Measurements from ENCODE around the gene KLRK1.
"Not testable (repeated sequence)": the region's sequence is repeated elsewhere in the genome, so short reads cannot be mapped to it uniquely, and the experiment has no call there.

DNA sequence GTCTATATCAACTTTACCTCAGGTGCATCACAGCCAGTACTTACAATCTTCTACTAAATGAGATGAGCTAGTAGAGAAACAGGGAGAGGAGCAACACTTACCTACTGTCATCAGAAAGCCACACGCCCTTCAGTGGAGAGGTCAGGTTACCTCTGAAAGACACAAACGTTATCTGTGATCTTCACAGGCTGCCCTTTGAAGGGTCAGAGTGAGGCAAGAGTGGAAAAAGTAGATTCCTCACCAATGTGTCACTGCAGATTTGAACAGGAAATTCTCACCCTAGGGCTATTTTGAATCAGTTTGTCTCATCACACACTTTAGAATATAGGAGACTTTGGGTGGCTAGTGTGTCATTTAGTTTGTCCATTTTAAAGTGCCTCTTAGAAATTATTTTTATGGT, 47.8 kb upstream of the KLRK1 start:
- TF ChIP-seq, protein P1, sequence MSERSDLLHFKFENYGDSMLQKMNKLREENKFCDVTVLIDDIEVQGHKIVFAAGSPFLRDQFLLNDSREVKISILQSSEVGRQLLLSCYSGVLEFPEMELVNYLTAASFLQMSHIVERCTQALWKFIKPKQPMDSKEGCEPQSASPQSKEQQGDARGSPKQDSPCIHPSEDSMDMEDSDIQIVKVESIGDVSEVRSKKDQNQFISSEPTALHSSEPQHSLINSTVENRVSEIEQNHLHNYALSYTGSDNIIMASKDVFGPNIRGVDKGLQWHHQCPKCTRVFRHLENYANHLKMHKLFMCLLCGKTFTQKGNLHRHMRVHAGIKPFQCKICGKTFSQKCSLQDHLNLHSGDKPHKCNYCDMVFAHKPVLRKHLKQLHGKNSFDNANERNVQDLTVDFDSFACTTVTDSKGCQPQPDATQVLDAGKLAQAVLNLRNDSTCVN (tag by site-specific recombination; optimal IDR thresholded peaks at IDR 0.05) = not testable (repeated sequence)
- not testable (repeated sequence) for TF ChIP-seq TCF7L2 (IDR thresholded peaks at IDR 0.05; ENCODE audit: borderline replicate concordance, low read depth, low read length); ZNF549 (tag by site-specific recombination; IDR thresholded peaks at IDR 0.05)

Data from HEK293 (cell line).